Type B pancreatic cell (in vitro differentiated cells): ENCODE results near the gene DPP6. TPM values are rescaled to one million over a fixed set of nuclear protein-coding genes. Genes with fewer than 3 reads are reported as not detected.

Experiments used
- DNase-seq: peaks from one replicate; pipeline ENCODE4 v3.0.0; 2021; ENCODE audit warnings: mixed read lengths; ENCODE audit not compliant: unreplicated experiment; ENCODE audit errors: extremely low spot score
- H3K27ac Mint-ChIP-seq: 2 replicates; pipeline ENCODE4 v1.8.0; 2021; ENCODE audit warnings: mild to moderate bottlenecking, mixed read lengths
- H3K27me3 Mint-ChIP-seq: 2 replicates; pipeline ENCODE4 v1.8.0; 2021; ENCODE audit warnings: mixed read lengths
- H3K36me3 Mint-ChIP-seq: 2 replicates; pipeline ENCODE4 v1.8.0; 2021; ENCODE audit warnings: mixed read lengths
- H3K4me1 Mint-ChIP-seq: one replicate; pipeline ENCODE4 v1.8.0; 2021; ENCODE audit warnings: mixed read lengths; ENCODE audit not compliant: unreplicated experiment
- H3K4me3 Mint-ChIP-seq: 2 replicates; pipeline ENCODE4 v1.8.0; 2021; ENCODE audit warnings: mild to moderate bottlenecking, mixed read lengths
- H3K9me3 Mint-ChIP-seq: 2 replicates; pipeline ENCODE4 v1.8.0; 2021; ENCODE audit warnings: mixed read lengths
- total RNA-seq: library from RNA; stranded (reverse); gene quantifications from 2 replicates; pipeline ENCODE4 v1.2.1, GENCODE V29; 2021; ENCODE audit warnings: low replicate concordance
- TF ChIP-seq, protein P1 (sequence below): fragments of 200-600 bp; sonication (generic); conservative IDR thresholded peaks from 2 replicates; pipeline ENCODE4 v1.5.0; 2021; ENCODE audit warnings: antibody characterized with exemption, mild to moderate bottlenecking

DPP6 gene
- total RNA-seq, 1 donor from 2014 or later = 4.1 TPM

DNA sequence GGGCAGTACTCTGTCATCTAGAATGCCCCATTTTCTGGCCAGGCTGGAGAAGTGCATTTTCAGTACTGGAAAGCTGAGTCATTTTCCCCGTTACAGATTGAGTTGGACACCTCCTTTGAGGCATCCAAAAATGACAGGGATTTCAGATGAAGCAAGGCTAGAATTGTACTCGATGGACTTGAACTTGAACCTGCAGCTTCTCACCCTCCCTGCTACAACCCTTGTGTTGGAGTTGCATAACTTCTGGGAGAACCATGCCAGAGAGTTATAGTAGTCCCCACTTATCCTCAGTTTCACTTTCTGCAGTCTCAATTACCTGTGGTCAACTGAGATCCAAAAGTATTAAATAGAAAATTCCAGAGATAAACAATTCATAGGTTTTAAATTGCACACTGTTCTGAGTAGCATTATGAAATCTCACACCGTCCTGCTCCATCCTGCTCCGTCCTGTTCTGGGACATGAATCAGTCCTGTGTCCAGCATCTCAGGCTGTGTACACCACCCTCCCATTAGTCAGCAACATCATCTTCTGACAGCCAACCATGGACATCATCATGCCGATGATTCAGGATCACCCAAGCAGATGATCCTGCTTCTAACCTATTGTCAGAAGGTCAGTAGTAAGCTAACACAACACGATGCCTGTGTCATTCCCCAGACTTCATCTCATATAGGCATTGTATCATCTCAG, 363.7 kb downstream of the DPP6 start:
- H3K9me3 Mint-ChIP-seq = no peaks in the 10 kb centered on the region
- H3K4me1 Mint-ChIP-seq = no peaks in the 10 kb centered on the region
- H3K36me3 Mint-ChIP-seq = no peaks in the 10 kb centered on the region
- TF ChIP-seq, protein P1, sequence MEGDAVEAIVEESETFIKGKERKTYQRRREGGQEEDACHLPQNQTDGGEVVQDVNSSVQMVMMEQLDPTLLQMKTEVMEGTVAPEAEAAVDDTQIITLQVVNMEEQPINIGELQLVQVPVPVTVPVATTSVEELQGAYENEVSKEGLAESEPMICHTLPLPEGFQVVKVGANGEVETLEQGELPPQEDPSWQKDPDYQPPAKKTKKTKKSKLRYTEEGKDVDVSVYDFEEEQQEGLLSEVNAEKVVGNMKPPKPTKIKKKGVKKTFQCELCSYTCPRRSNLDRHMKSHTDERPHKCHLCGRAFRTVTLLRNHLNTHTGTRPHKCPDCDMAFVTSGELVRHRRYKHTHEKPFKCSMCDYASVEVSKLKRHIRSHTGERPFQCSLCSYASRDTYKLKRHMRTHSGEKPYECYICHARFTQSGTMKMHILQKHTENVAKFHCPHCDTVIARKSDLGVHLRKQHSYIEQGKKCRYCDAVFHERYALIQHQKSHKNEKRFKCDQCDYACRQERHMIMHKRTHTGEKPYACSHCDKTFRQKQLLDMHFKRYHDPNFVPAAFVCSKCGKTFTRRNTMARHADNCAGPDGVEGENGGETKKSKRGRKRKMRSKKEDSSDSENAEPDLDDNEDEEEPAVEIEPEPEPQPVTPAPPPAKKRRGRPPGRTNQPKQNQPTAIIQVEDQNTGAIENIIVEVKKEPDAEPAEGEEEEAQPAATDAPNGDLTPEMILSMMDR = no peak
- H3K27ac Mint-ChIP-seq = no peak overlapping the region
- H3K27me3 Mint-ChIP-seq = peaks cover 2% of the 10 kb centered on the region
- H3K4me3 Mint-ChIP-seq = no peak overlapping the region
- no peak for DNase-seq

DNA sequence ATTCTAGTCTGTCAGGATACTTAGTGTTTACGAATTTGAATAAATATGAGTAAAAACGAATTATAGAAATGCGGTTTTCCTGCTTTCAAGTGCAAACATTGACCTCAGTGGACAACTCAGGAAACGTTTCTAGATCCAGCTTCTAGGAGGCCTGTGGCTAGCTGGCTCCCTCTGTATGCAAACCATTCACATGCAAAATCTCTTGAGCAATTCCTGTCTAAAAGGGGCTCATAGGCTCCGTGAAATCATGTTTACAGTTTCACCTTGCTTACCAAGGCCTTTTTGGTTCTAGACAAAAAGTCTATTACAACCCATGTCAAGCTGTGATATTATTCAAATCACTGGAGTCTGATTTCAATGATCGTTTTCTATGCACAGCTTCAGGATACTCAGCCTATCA, 364.5 kb downstream of the DPP6 start:
- Mint-ChIP-seq H3K36me3 (no peaks in the 10 kb centered on the region), H3K9me3 (no peaks in the 10 kb centered on the region), H3K27ac (no peak overlapping the region), H3K27me3 (peaks cover 2% of the 10 kb centered on the region), H3K4me1 (no peaks in the 10 kb centered on the region), H3K4me3 (no peak overlapping the region)
- DNase-seq = no peak
- TF ChIP-seq, protein P1 = no peak

DNA sequence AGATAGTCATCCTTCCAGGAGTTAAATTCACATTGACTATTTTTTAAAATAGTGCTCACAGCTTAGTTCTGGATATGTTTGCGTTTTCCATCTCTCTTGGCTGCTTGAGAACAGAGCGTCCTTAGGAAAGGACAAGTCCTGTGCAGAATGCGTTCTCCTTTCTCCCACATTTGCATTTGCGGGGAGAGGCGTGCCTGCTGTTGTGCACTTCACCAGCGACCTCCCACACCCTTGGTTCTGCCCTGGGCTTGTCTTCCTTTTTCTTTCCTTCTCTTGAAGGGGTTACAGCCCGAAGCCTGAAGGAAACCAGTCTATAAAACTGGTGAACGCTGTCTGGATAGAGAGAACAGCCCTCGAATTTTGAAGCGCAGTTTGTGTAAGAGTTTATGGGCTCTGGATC, 367.1 kb downstream of the DPP6 start:
- Mint-ChIP-seq H3K4me3 (no peak overlapping the region), H3K4me1 (no peaks in the 10 kb centered on the region), H3K9me3 (no peaks in the 10 kb centered on the region), H3K27me3 (peaks cover 2% of the 10 kb centered on the region), H3K36me3 (no peaks in the 10 kb centered on the region), H3K27ac (no peak overlapping the region)
- TF ChIP-seq, protein P1 = no peak
- no peak for DNase-seq

DNA sequence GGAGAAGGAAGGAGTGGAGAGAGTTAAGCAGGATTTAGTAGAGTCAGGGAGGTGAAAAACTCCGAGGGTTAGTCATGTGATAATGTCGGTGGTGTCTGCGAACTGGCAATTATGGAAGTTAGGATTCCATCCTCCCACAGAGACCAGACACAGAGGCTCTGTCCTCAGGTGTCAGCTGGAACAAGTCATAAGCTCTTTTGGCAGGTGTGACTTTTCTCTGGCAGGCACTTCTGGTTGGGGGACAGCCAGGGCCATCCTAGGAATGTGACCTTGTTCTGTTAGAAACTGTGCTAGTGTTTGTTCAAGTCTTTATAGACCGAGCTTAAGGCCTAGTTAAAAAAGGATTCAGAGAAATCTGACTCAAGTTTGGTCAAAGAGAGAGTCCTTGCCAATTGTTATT, 371.0 kb downstream of the DPP6 start:
- DNase-seq = no peak
- Mint-ChIP-seq H3K9me3 (no peaks in the 10 kb centered on the region), H3K27me3 (no peaks in the 10 kb centered on the region), H3K4me1 (no peaks in the 10 kb centered on the region), H3K27ac (no peak overlapping the region), H3K36me3 (no peaks in the 10 kb centered on the region), H3K4me3 (no peak overlapping the region)
- TF ChIP-seq, protein P1 = no peak

DNA sequence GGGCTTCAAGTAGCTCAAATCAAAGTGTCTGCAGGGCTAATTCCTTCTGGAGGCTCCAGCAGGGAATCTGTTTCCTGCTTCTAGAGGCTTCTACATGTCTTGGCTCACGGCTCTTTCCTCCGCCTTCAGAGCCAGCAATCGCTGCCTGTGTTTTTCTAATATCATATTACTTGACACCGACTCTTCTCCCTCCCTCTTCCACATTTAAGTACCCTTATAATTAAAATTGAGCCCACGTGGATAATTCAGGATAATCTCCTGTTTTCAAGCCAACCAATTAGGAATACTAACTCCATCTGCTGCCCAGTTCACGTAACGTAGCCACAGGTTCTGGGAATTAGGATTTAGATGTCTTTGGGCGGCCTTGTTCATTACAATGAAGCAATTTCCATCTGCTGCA, 372.2 kb downstream of the DPP6 start:
- no peak for DNase-seq
- no peak overlapping the region for H3K27ac Mint-ChIP-seq
- H3K4me1 Mint-ChIP-seq = no peaks in the 10 kb centered on the region
- no peaks in the 10 kb centered on the region for H3K9me3 Mint-ChIP-seq
- H3K27me3 Mint-ChIP-seq = no peaks in the 10 kb centered on the region
- TF ChIP-seq, protein P1 = no peak
- H3K36me3 Mint-ChIP-seq = no peaks in the 10 kb centered on the region
- no peak overlapping the region for H3K4me3 Mint-ChIP-seq
